WTC11 (cell line): ENCODE data around the gene REEP1. TPM values are rescaled to one million over a fixed set of nuclear protein-coding genes. Genes with fewer than 3 reads are reported as not detected.

ENCODE experiments used
- ATAC-seq: fragments of 200-7000 bp; cut with Tn5 transposase; 2 replicates; pipeline ENCODE4 v1.10.0; 2021; ENCODE audit warnings: mild to moderate bottlenecking, moderate library complexity
- CTCF ChIA-PET: fragments of 300-600 bp; sonication (Branson Sonifier 250); formaldehyde crosslinking; loops from one replicate; lab custom pipeline; 2021; ENCODE audit warnings: antibody characterized with exemption; lab: Charles Lee
- POLR2A ChIA-PET: fragments of 350-600 bp; sonication (Branson Sonifier 250); formaldehyde crosslinking; loops from one replicate; lab custom pipeline; 2021; ENCODE audit warnings: antibody characterized with exemption; lab: Charles Lee
- DNase-seq: peaks from one replicate; pipeline ENCODE4 v3.0.0; 2021; ENCODE audit warnings: low spot score
- H3K27ac Mint-ChIP-seq: 2 replicates; pipeline ENCODE4 v1.8.0; 2021; ENCODE audit warnings: mixed read lengths
- H3K27me3 Mint-ChIP-seq: 2 replicates; pipeline ENCODE4 v1.8.0; 2021; ENCODE audit warnings: low read depth, mild to moderate bottlenecking, moderate library complexity, mixed read lengths
- H3K36me3 Mint-ChIP-seq: 2 replicates; pipeline ENCODE4 v1.8.0; 2021; ENCODE audit warnings: mixed read lengths
- H3K4me1 Mint-ChIP-seq: 2 replicates; pipeline ENCODE4 v1.8.0; 2022; ENCODE audit warnings: mixed read lengths
- H3K4me3 Mint-ChIP-seq: 2 replicates; pipeline ENCODE4 v1.8.0; 2021; ENCODE audit warnings: mild to moderate bottlenecking, moderate library complexity, mixed read lengths
- H3K9me3 Mint-ChIP-seq: 2 replicates; pipeline ENCODE4 v1.8.0; 2021; ENCODE audit warnings: mixed read lengths
- ATF3 ChIP-seq: sonication (generic); formaldehyde crosslinking; conservative IDR thresholded peaks from 2 replicates; pipeline ENCODE4 v1.8.1; 2022; ENCODE audit warnings: mild to moderate bottlenecking, missing genetic modification reagents
- CREB1 ChIP-seq: sonication (generic); formaldehyde crosslinking; IDR thresholded peaks from 2 replicates; pipeline ENCODE4 v1.8.0; 2023; ENCODE audit warnings: mild to moderate bottlenecking, missing genetic modification reagents
- E2F5 ChIP-seq: sonication (generic); formaldehyde crosslinking; IDR thresholded peaks from 2 replicates; pipeline ENCODE4 v1.8.1; 2022; ENCODE audit warnings: mild to moderate bottlenecking, moderate library complexity, missing genetic modification reagents
- FOXJ3 ChIP-seq: sonication (generic); formaldehyde crosslinking; IDR thresholded peaks from 2 replicates; pipeline ENCODE4 v1.9.0; 2021; ENCODE audit warnings: missing genetic modification reagents, mild to moderate bottlenecking, borderline replicate concordance
- HMGA2 ChIP-seq: fragments of 250-450 bp; sonication (Bioruptor Pico); IDR thresholded peaks from 2 replicates; pipeline ENCODE4 v1.4.0; 2021; ENCODE audit warnings: mild to moderate bottlenecking, moderate library complexity
- JAZF1 ChIP-seq: fragments of 250-450 bp; sonication (Bioruptor Pico); IDR thresholded peaks from 2 replicates; pipeline ENCODE4 v1.9.0; 2021; ENCODE audit warnings: moderate library complexity, mild to moderate bottlenecking, inconsistent platforms
- MXD4 ChIP-seq: fragments of 250-450 bp; sonication (Bioruptor Pico); IDR thresholded peaks from 2 replicates; pipeline ENCODE4 v1.8.0; 2021; ENCODE audit warnings: mild to moderate bottlenecking, moderate library complexity, borderline replicate concordance
- PRRX2 ChIP-seq: fragments of 250-450 bp; sonication (Bioruptor Pico); IDR thresholded peaks from 2 replicates; pipeline ENCODE4 v1.8.0; 2021; ENCODE audit warnings: mild to moderate bottlenecking
- RELA ChIP-seq: sonication (generic); formaldehyde crosslinking; IDR thresholded peaks from 2 replicates; pipeline ENCODE4 v1.8.1; 2022; ENCODE audit warnings: missing genetic modification reagents, mild to moderate bottlenecking, borderline replicate concordance
- SMAD3 ChIP-seq: sonication (generic); formaldehyde crosslinking; IDR thresholded peaks from 2 replicates; pipeline ENCODE4 v1.8.0; 2022; ENCODE audit warnings: missing genetic modification reagents, mild to moderate bottlenecking, borderline replicate concordance
- USF2 ChIP-seq: sonication (generic); formaldehyde crosslinking; IDR thresholded peaks from 2 replicates; pipeline ENCODE4 v1.8.1; 2023; ENCODE audit warnings: mild to moderate bottlenecking, missing genetic modification reagents, moderate library complexity
- ZNF121 ChIP-seq: sonication (generic); formaldehyde crosslinking; IDR thresholded peaks from 2 replicates; pipeline ENCODE4 v1.8.0; 2023; ENCODE audit warnings: missing genetic modification reagents
- total RNA-seq: library from RNA; stranded (reverse); gene quantifications from 3 replicates; pipeline ENCODE4 v1.2.3, GENCODE V29; 2021
- TF ChIP-seq, protein P1 (sequence below): fragments of 250-450 bp; sonication (Bioruptor Pico); IDR thresholded peaks from 2 replicates; pipeline ENCODE4 v1.8.0; 2021; ENCODE audit warnings: mild to moderate bottlenecking
- TF ChIP-seq, protein P2 (sequence below): sonication (generic); formaldehyde crosslinking; IDR thresholded peaks from 2 replicates; pipeline ENCODE4 v1.8.1; 2022; ENCODE audit warnings: missing genetic modification reagents, borderline replicate concordance
- TF ChIP-seq, protein P3 (sequence below): sonication (generic); formaldehyde crosslinking; IDR thresholded peaks from 2 replicates; pipeline ENCODE4 v1.8.0; 2023; ENCODE audit warnings: missing genetic modification reagents
- TF ChIP-seq, protein P4 (sequence below): sonication (generic); formaldehyde crosslinking; IDR thresholded peaks from 2 replicates; pipeline ENCODE4 v1.8.1; 2022; ENCODE audit warnings: mild to moderate bottlenecking, missing genetic modification reagents, moderate library complexity, borderline replicate concordance
- TF ChIP-seq, protein P5 (sequence below): sonication (generic); formaldehyde crosslinking; IDR thresholded peaks from 2 replicates; pipeline ENCODE4 v1.8.0; 2023; ENCODE audit warnings: mild to moderate bottlenecking, missing genetic modification reagents

The REEP1 gene
- total RNA-seq, 1 experiment from 2014 or later: 1.9 TPM

- H3K27ac Mint-ChIP-seq: no peak overlapping the region
- ATAC-seq: no peak
- H3K4me1 Mint-ChIP-seq: peaks cover 29% of the 10 kb centered on the region
- H3K4me3 Mint-ChIP-seq: no peak overlapping the region
- H3K36me3 Mint-ChIP-seq: peaks cover 19% of the 10 kb centered on the region
- POLR2A ChIA-PET: no interaction called here
- H3K9me3 Mint-ChIP-seq: no peaks in the 10 kb centered on the region
- TF ChIP-seq CREB1 (CRISPR knock-in tag): no peak
- no peak for TF ChIP-seq RELA
- TF ChIP-seq SMAD3 (CRISPR knock-in tag): no peak
- TF ChIP-seq PRRX2 (CRISPR knock-in tag): no peak
- no peak for TF ChIP-seq HMGA2 (CRISPR knock-in tag)
- TF ChIP-seq, protein P1, sequence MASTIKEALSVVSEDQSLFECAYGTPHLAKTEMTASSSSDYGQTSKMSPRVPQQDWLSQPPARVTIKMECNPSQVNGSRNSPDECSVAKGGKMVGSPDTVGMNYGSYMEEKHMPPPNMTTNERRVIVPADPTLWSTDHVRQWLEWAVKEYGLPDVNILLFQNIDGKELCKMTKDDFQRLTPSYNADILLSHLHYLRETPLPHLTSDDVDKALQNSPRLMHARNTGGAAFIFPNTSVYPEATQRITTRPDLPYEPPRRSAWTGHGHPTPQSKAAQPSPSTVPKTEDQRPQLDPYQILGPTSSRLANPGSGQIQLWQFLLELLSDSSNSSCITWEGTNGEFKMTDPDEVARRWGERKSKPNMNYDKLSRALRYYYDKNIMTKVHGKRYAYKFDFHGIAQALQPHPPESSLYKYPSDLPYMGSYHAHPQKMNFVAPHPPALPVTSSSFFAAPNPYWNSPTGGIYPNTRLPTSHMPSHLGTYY (CRISPR knock-in tag): no peak
- TF ChIP-seq, protein P2, sequence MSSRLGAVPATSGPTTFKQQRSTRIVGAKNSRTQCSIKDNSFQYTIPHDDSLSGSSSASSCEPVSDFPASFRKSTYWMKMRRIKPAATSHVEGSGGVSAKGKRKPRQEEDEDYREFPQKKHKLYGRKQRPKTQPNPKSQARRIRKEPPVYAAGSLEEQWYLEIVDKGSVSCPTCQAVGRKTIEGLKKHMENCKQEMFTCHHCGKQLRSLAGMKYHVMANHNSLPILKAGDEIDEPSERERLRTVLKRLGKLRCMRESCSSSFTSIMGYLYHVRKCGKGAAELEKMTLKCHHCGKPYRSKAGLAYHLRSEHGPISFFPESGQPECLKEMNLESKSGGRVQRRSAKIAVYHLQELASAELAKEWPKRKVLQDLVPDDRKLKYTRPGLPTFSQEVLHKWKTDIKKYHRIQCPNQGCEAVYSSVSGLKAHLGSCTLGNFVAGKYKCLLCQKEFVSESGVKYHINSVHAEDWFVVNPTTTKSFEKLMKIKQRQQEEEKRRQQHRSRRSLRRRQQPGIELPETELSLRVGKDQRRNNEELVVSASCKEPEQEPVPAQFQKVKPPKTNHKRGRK: no peak
- no peak for TF ChIP-seq FOXJ3 (CRISPR knock-in tag)
- TF ChIP-seq MXD4: no peak
- TF ChIP-seq JAZF1 (CRISPR knock-in tag): no peak
- no peak for TF ChIP-seq USF2 (CRISPR knock-in tag)
- TF ChIP-seq ZNF121 (CRISPR knock-in tag): no peak
- TF ChIP-seq E2F5 (CRISPR knock-in tag): no peak
- TF ChIP-seq, protein P3, sequence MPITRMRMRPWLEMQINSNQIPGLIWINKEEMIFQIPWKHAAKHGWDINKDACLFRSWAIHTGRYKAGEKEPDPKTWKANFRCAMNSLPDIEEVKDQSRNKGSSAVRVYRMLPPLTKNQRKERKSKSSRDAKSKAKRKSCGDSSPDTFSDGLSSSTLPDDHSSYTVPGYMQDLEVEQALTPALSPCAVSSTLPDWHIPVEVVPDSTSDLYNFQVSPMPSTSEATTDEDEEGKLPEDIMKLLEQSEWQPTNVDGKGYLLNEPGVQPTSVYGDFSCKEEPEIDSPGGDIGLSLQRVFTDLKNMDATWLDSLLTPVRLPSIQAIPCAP (CRISPR knock-in tag): no peak
- TF ChIP-seq, protein P4, sequence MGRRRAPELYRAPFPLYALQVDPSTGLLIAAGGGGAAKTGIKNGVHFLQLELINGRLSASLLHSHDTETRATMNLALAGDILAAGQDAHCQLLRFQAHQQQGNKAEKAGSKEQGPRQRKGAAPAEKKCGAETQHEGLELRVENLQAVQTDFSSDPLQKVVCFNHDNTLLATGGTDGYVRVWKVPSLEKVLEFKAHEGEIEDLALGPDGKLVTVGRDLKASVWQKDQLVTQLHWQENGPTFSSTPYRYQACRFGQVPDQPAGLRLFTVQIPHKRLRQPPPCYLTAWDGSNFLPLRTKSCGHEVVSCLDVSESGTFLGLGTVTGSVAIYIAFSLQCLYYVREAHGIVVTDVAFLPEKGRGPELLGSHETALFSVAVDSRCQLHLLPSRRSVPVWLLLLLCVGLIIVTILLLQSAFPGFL (CRISPR knock-in tag): no peak
- TF ChIP-seq, protein P5, sequence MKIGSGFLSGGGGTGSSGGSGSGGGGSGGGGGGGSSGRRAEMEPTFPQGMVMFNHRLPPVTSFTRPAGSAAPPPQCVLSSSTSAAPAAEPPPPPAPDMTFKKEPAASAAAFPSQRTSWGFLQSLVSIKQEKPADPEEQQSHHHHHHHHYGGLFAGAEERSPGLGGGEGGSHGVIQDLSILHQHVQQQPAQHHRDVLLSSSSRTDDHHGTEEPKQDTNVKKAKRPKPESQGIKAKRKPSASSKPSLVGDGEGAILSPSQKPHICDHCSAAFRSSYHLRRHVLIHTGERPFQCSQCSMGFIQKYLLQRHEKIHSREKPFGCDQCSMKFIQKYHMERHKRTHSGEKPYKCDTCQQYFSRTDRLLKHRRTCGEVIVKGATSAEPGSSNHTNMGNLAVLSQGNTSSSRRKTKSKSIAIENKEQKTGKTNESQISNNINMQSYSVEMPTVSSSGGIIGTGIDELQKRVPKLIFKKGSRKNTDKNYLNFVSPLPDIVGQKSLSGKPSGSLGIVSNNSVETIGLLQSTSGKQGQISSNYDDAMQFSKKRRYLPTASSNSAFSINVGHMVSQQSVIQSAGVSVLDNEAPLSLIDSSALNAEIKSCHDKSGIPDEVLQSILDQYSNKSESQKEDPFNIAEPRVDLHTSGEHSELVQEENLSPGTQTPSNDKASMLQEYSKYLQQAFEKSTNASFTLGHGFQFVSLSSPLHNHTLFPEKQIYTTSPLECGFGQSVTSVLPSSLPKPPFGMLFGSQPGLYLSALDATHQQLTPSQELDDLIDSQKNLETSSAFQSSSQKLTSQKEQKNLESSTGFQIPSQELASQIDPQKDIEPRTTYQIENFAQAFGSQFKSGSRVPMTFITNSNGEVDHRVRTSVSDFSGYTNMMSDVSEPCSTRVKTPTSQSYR (CRISPR knock-in tag): no peak
- no peak for TF ChIP-seq ATF3
- CTCF ChIA-PET: interaction anchor here (0.6 to 2.7 kb wide), 4 partner anchors 17 to 472 kb away, joined by 3 to 10 read pairs (median 4); no protein-coding TSS in a partner anchor
- no peak for DNase-seq
- H3K27me3 Mint-ChIP-seq: no peaks in the 10 kb centered on the region
These were observed 133.8 kb downstream of the REEP1 start for GRCh38 chr2:86203614-86204013.
